Stimulated activated CD8-positive, alpha-beta memory T cell treated with anti-CD3 and anti-CD28 coated beads, Interleukin-7, amount 100 ng/mL, for 4 hours (primary cell): ENCODE data around the gene SLC12A7.
"Not testable (repeated sequence)": the region's sequence is repeated elsewhere in the genome, so short reads cannot be mapped to it uniquely, and the experiment has no call there.

ENCODE experiments used
- DNase-seq, 2 donors: peaks; one replicate each; pipeline ENCODE4 v3.0.0-alpha.2; 2020; ENCODE audit warnings: low read depth in 2 of 2

SLC12A7 gene

GRCh38 chr5:1095990-1096363, 15.9 kb downstream of the SLC12A7 start:
- no peak for DNase-seq

- DNase-seq, result no peak
Measured at GRCh38 chr5:1095302-1095989, 16.4 kb downstream of the SLC12A7 start.

GRCh38 chr5:1094670-1095190, 17.1 kb downstream of the SLC12A7 start:
- no peak for DNase-seq

- DNase-seq, result no peak
Measured at GRCh38 chr5:1093361-1093760, 18.5 kb downstream of the SLC12A7 start.

- no peak for DNase-seq
Measured at GRCh38 chr5:1092122-1092521, 19.7 kb downstream of the SLC12A7 start.

GRCh38 chr5:1091632-1092031, 20.2 kb downstream of the SLC12A7 start:
- DNase-seq, result no peak

GRCh38 chr5:1090538-1090937, 21.3 kb downstream of the SLC12A7 start:
- DNase-seq, result no peak

GRCh38 chr5:1089621-1090040, 22.2 kb downstream of the SLC12A7 start:
- no peak for DNase-seq

- no peak for DNase-seq
Measured at GRCh38 chr5:1089146-1089545, 22.7 kb downstream of the SLC12A7 start.

GRCh38 chr5:1088726-1089125, 23.1 kb downstream of the SLC12A7 start:
- DNase-seq, result no peak

GRCh38 chr5:1088031-1088430, 23.8 kb downstream of the SLC12A7 start:
- DNase-seq, result no peak

GRCh38 chr5:1087428-1087827, 24.4 kb downstream of the SLC12A7 start:
- no peak for DNase-seq

GRCh38 chr5:1086871-1087270, 25.0 kb downstream of the SLC12A7 start:
- no peak for DNase-seq

GRCh38 chr5:1086137-1086536, 25.7 kb downstream of the SLC12A7 start:
- DNase-seq, result no peak

GRCh38 chr5:1085391-1085790, 26.5 kb downstream of the SLC12A7 start:
- DNase-seq, result no peak

- no peak for DNase-seq
Measured at GRCh38 chr5:1083823-1084605, 27.8 kb downstream of the SLC12A7 start.

GRCh38 chr5:1083026-1083425, 28.8 kb downstream of the SLC12A7 start:
- not testable (repeated sequence) for DNase-seq

- DNase-seq, result no peak
Measured at GRCh38 chr5:1081519-1081918, 30.3 kb downstream of the SLC12A7 start.

- DNase-seq, result no peak
Measured at GRCh38 chr5:1080432-1080831, 31.4 kb downstream of the SLC12A7 start.

- DNase-seq, result no peak
Measured at GRCh38 chr5:1079961-1080360, 31.9 kb downstream of the SLC12A7 start.

GRCh38 chr5:1079486-1079885, 32.4 kb downstream of the SLC12A7 start:
- DNase-seq, result no peak

GRCh38 chr5:1078851-1079250, 33.0 kb downstream of the SLC12A7 start:
- no peak for DNase-seq

GRCh38 chr5:1078206-1078605, 33.7 kb downstream of the SLC12A7 start:
- DNase-seq, result no peak
